HepG2 (cell line): ENCODE measurements around the gene LYPD6B. TPM values are rescaled to one million over a fixed set of nuclear protein-coding genes. Genes with fewer than 3 reads are reported as not detected.

Experiments
- ATAC-seq: fragments of 200-7000 bp; cut with Tn5 transposase; 3 replicates; pipeline ENCODE4 v1.9.1; 2020; ENCODE audit warnings: mild to moderate bottlenecking, moderate library complexity
- BruUV-seq: library from RNA; stranded (reverse); fragments of 400-500 nt; replicated peaks from 2 replicates; lab custom pipeline; 2021; lab: Mats Ljungman, UMichigan
- CTCF ChIA-PET: fragments of 300-600 bp; formaldehyde crosslinking; extraction: SDS; loops from one replicate; lab custom pipeline; 2021; ENCODE audit warnings: low total read pairs, inconsistent platforms, low intra/inter-chr PET ratio; lab: Yijun Ruan, JAX
- POLR2A ChIA-PET: fragments of 350-600 bp; sonication (Branson Sonifier 250); formaldehyde crosslinking; loops from one replicate; lab custom pipeline; 2020; ENCODE audit warnings: antibody characterized with exemption, inconsistent platforms; lab: Yijun Ruan, JAX
- DNase-seq: peaks from one replicate; pipeline ENCODE4 v3.0.0-alpha.2; 2015; ENCODE audit warnings: low spot score
- FAIRE-seq: peaks from 3 replicates; lab custom pipeline; 2011; peaks lifted over from hg19 to GRCh38; lab: Jason Lieb, UNC
- H2AFZ ChIP-seq: one replicate; pipeline ENCODE4 v1.6.1; 2011; ENCODE audit warnings: low read length, inconsistent platforms
- H3K27ac ChIP-seq: fragments of 300-600 bp; 3 replicates; pipeline ENCODE4 v1.8.0; 2011; ENCODE audit warnings: mixed run types, mild to moderate bottlenecking, mixed read lengths, low read length, inconsistent platforms; ENCODE audit not compliant: insufficient read depth; ENCODE audit errors: extremely low read length
- H3K27me3 ChIP-seq, 2 experiments: fragments of 200-600 bp in 1 of 2; 2 replicates in 1 of 2; 3 replicates in 1 of 2; pipeline versions ENCODE4 v1.6.0 to v1.8.0; 2011; ENCODE audit warnings: low read length in 2 of 2, mild to moderate bottlenecking in 2 of 2, moderate library complexity in 2 of 2, inconsistent platforms in 1 of 2; ENCODE audit not compliant: insufficient read depth in 2 of 2, control insufficient read depth in 1 of 2
- H3K36me3 ChIP-seq, 2 experiments: fragments of 200-600 bp in 1 of 2; replicated peaks in 1 of 2; 2 replicates in 1 of 2; 3 replicates in 1 of 2; pipeline versions ENCODE4 v1.5.1 to v1.8.0; 2011; ENCODE audit warnings: low read length in 2 of 2, inconsistent platforms in 1 of 2; ENCODE audit not compliant: insufficient read depth in 2 of 2, control insufficient read depth in 1 of 2
- H3K4me1 ChIP-seq: 2 replicates; pipeline ENCODE4 v1.5.1; 2012; ENCODE audit warnings: low read length, inconsistent platforms; ENCODE audit not compliant: insufficient read depth
- H3K4me2 ChIP-seq: 2 replicates; pipeline ENCODE4 v1.6.0; 2011; ENCODE audit warnings: low read depth, low read length, inconsistent platforms
- H3K4me3 ChIP-seq, 3 experiments: fragments of 200-600 bp in 1 of 3; sonication (generic), shearing (Covaris generic) in 1 of 3; replicated peaks in 1 of 3; 2 replicates each; pipeline ENCODE4 v1.5.1; 2011 to 2016; ENCODE audit warnings: low read length in 3 of 3, inconsistent platforms in 2 of 3, low read depth in 2 of 3, mild to moderate bottlenecking in 2 of 3, control low read depth in 1 of 3, mixed read lengths in 1 of 3; ENCODE audit not compliant: insufficient read depth in 1 of 3
- H3K79me2 ChIP-seq: one replicate; pipeline ENCODE4 v1.6.1; 2011; ENCODE audit warnings: low read length, inconsistent platforms; ENCODE audit not compliant: insufficient read depth
- H3K9ac ChIP-seq: 2 replicates; pipeline ENCODE4 v1.6.0; 2011; ENCODE audit warnings: mild to moderate bottlenecking, low read depth, low read length, inconsistent platforms; ENCODE audit not compliant: insufficient read depth
- H3K9me3 ChIP-seq: 2 replicates; pipeline ENCODE4 v1.5.1; 2012; ENCODE audit warnings: mild to moderate bottlenecking, low read length
- H4K20me1 ChIP-seq: 2 replicates; pipeline ENCODE4 v1.6.0; 2011; ENCODE audit warnings: inconsistent platforms, mild to moderate bottlenecking, low read length, moderate library complexity; ENCODE audit not compliant: insufficient read depth
- ATF7-NPFF ChIP-seq: sonication (generic); formaldehyde crosslinking; IDR thresholded peaks from 2 replicates; pipeline ENCODE4 v1.8.1; 2023; ENCODE audit warnings: mild to moderate bottlenecking, low read depth, missing genetic modification reagents, moderate library complexity
- DNMT3B ChIP-seq: conservative IDR thresholded peaks from 2 replicates; pipeline ENCODE4 v1.6.1; 2016; ENCODE audit warnings: missing biosample characterization, control low read depth
- HNRNPLL ChIP-seq: fragments of 200-400 bp; formaldehyde crosslinking; IDR thresholded peaks from 2 replicates; pipeline ENCODE4 v1.6.1; 2017; ENCODE audit warnings: mild to moderate bottlenecking, low read depth, low read length; ENCODE audit not compliant: poor library complexity, severe bottlenecking
- MBNL3 ChIP-seq: fragments of 250-450 bp; sonication (Bioruptor Pico); conservative IDR thresholded peaks from 2 replicates; pipeline ENCODE4 v1.8.0; 2022; ENCODE audit warnings: mild to moderate bottlenecking, inconsistent platforms
- NFRKB ChIP-seq: fragments of 450-650 bp; IDR thresholded peaks from 2 replicates; pipeline ENCODE4 v1.6.1; 2017
- PHF21A ChIP-seq: sonication (generic); formaldehyde crosslinking; IDR thresholded peaks from 2 replicates; pipeline ENCODE4 v1.5.0; 2020; ENCODE audit warnings: mild to moderate bottlenecking, missing genetic modification reagents
- SIX4 ChIP-seq: sonication (generic); formaldehyde crosslinking; IDR thresholded peaks from 2 replicates; pipeline ENCODE4 v1.4.0; 2020; ENCODE audit warnings: missing genetic modification reagents
- SNAI1 ChIP-seq: sonication (generic); formaldehyde crosslinking; IDR thresholded peaks from 2 replicates; pipeline ENCODE4 v1.5.0; 2020; ENCODE audit warnings: mild to moderate bottlenecking, missing genetic modification reagents, borderline replicate concordance
- TMF1 ChIP-seq: sonication (generic); formaldehyde crosslinking; IDR thresholded peaks from 2 replicates; pipeline ENCODE4 v1.8.1; 2022; ENCODE audit warnings: low read depth, missing genetic modification reagents
- ZBTB21 ChIP-seq: sonication (generic); formaldehyde crosslinking; IDR thresholded peaks from 2 replicates; pipeline ENCODE4 v1.4.0; 2020; ENCODE audit warnings: missing genetic modification reagents
- ZFP36L1 ChIP-seq: sonication (generic); formaldehyde crosslinking; IDR thresholded peaks from 2 replicates; pipeline ENCODE4 v1.8.0; 2022; ENCODE audit warnings: mild to moderate bottlenecking, missing genetic modification reagents, moderate library complexity
- ZFP36L2 ChIP-seq: sonication (generic); formaldehyde crosslinking; IDR thresholded peaks from 2 replicates; pipeline ENCODE4 v1.4.0; 2020; ENCODE audit warnings: missing genetic modification reagents
- ZNF124 ChIP-seq: sonication (generic); formaldehyde crosslinking; IDR thresholded peaks from 2 replicates; pipeline ENCODE4 v1.4.0; 2020; ENCODE audit warnings: missing genetic modification reagents
- ZNF232 ChIP-seq: sonication (generic); formaldehyde crosslinking; IDR thresholded peaks from 2 replicates; pipeline ENCODE4 v1.4.0; 2020; ENCODE audit warnings: missing genetic modification reagents, borderline replicate concordance
- ZNF550 ChIP-seq: sonication (generic); formaldehyde crosslinking; IDR thresholded peaks from 2 replicates; pipeline ENCODE4 v1.4.0; 2020; ENCODE audit warnings: mild to moderate bottlenecking, missing genetic modification reagents, borderline replicate concordance
- ZNF629 ChIP-seq: sonication (generic); formaldehyde crosslinking; conservative IDR thresholded peaks from 2 replicates; pipeline ENCODE4 v1.5.0; 2020; ENCODE audit warnings: missing genetic modification reagents
- WGBS: methylation state at CpG from one replicate; pipeline ENCODE4 v1.1.6; 2017; ENCODE audit warnings: low lambda C conversion rate; 5-methylcytosine and 5-hydroxymethylcytosine counted together
- in situ Hi-C: cut with HindIII; loops from 2 replicates; pipeline ENCODE4 v1.10.0; 2017; ENCODE audit warnings: low pct_unique_long_range_greater_than_20kb; ENCODE audit not compliant: extremely low pct_ligation_motif_present
- intact Hi-C: fragments of 100-400 bp; cut with micrococcal nuclease; formaldehyde crosslinking; loops from one replicate; pipeline ENCODE4 v1.10.0; 2022; ENCODE audit not compliant: unreplicated experiment
- polyA plus RNA-seq, 8 experiments: library from polyadenylated mRNA; depleted of rRNA in 3 of 8; stranded (reverse) in 7 of 8; unstranded in 1 of 8; fragments of >200 nt; fragmentation: Illumina TruSeq in 4 of 8; extraction: Trizol in 4 of 8; gene quantifications; 2 replicates each; pipeline versions ENCODE4 v1.2.1 to v1.2.3, GENCODE V29; 2011 to 2016; ENCODE audit warnings: low read depth in 4 of 8, missing spikeins in 1 of 8, mixed read lengths in 1 of 8; ENCODE audit not compliant: insufficient read depth in 1 of 8
- total RNA-seq, 5 experiments: library from RNA; depleted of rRNA; stranded (reverse); fragments of >200 nt; fragmentation: Illumina TruSeq; extraction: Trizol; gene quantifications; 2 replicates each; pipeline ENCODE4 v1.2.3, GENCODE V29; 2016; ENCODE audit warnings: low read depth in 1 of 5
- TF ChIP-seq, protein P1 (sequence below): IDR thresholded peaks from 2 replicates; pipeline ENCODE4 v1.6.1; 2016; ENCODE audit warnings: missing compliant biosample characterization, missing genetic modification reagents, borderline replicate concordance
- TF ChIP-seq, protein P2 (sequence below): sonication (generic); formaldehyde crosslinking; IDR thresholded peaks from 2 replicates; pipeline ENCODE4 v1.4.0; 2020; ENCODE audit warnings: missing genetic modification reagents

Gene LYPD6B
- total and polyA plus RNA-seq, 2 of the 13 experiments (the other 11 are each of a cell fraction or from before 2014, with no cell fraction given): not detected

DNA sequence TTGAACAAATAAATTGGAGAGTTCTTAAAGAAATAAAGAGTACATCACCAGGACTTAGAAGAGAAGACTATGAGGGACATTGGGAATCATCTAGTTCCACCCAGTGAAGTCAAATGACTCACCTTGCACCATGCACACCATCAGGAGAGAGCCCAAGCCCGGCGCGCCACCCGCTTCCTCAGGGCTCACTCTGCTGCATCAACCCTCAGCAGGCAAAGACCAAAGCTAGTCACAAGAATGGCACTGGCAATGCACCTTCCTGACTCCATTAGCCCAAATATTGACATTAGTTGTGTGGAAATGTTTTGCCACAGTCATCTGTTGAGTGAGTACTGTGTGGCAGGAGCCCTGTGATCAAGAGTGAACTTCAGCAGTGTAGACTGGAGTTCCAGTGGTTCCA is 7.1 kb upstream of the LYPD6B start (continued):
- TF ChIP-seq ZFP36L2 (CRISPR knock-in tag) (no peak), ZFP36L1 (CRISPR knock-in tag) (no peak)

DNA sequence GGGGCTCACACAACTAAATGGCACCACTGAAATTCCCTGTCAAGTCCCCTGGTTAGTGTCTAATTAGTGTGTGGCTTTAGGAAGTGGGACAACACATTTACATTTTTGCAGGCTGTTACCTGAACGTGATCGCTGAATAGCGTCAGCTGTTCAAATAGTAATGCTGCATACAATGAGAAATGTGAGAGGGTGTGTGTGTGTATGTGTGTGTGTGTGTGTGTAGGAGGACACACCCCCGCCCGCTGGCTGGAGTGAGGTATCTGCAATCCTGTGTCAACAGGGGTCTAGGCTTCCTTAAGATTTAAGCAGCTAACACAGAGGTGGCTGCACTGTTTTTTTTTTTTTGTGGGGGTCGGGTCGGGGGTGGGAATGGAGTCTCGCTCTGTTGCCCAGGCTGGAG is 4.8 kb upstream of the LYPD6B start:
- FAIRE-seq (no peak), ATAC-seq (no peak), DNase-seq (no peak)
- in situ Hi-C loops (no loop called here), intact Hi-C loops (no loop called here)
- Histone ChIP-seq H2AFZ (no peak overlapping the region), H3K4me2 (no peak overlapping the region), H3K36me3 (no peaks in the 10 kb centered on the region), H3K27me3 (peaks cover 1 to 35% of the 10 kb centered on the region in 2 experiments; a peak in 3 of 5 replicates), H4K20me1 (no peaks in the 10 kb centered on the region), H3K4me1 (peaks cover 6% of the 10 kb centered on the region; the same call in 1 of the 2 replicates), H3K9ac (no peak overlapping the region), H3K27ac (no peak overlapping the region), H3K79me2 (no peaks in the 10 kb centered on the region), H3K4me3 (no peak overlapping the region), H3K9me3 (no peaks in the 10 kb centered on the region)
- 6% methylated on average over 8 of the region's 8 CpGs for WGBS
- no TSS peak for BruUV-seq
- TF ChIP-seq, protein P1, sequence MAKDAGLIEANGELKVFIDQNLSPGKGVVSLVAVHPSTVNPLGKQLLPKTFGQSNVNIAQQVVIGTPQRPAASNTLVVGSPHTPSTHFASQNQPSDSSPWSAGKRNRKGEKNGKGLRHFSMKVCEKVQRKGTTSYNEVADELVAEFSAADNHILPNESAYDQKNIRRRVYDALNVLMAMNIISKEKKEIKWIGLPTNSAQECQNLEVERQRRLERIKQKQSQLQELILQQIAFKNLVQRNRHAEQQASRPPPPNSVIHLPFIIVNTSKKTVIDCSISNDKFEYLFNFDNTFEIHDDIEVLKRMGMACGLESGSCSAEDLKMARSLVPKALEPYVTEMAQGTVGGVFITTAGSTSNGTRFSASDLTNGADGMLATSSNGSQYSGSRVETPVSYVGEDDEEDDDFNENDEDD (CRISPR knock-in tag): no peak
- no peak for TF ChIP-seq TMF1 (CRISPR knock-in tag)
- no peak for TF ChIP-seq NFRKB
- TF ChIP-seq, protein P2, sequence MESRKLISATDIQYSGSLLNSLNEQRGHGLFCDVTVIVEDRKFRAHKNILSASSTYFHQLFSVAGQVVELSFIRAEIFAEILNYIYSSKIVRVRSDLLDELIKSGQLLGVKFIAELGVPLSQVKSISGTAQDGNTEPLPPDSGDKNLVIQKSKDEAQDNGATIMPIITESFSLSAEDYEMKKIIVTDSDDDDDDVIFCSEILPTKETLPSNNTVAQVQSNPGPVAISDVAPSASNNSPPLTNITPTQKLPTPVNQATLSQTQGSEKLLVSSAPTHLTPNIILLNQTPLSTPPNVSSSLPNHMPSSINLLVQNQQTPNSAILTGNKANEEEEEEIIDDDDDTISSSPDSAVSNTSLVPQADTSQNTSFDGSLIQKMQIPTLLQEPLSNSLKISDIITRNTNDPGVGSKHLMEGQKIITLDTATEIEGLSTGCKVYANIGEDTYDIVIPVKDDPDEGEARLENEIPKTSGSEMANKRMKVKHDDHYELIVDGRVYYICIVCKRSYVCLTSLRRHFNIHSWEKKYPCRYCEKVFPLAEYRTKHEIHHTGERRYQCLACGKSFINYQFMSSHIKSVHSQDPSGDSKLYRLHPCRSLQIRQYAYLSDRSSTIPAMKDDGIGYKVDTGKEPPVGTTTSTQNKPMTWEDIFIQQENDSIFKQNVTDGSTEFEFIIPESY (CRISPR knock-in tag): no peak
- no peak for TF ChIP-seq ZNF629
- TF ChIP-seq ATF7-NPFF (CRISPR knock-in tag): no peak
- no peak for TF ChIP-seq ZBTB21
- TF ChIP-seq ZNF124 (CRISPR knock-in tag): no peak
- no peak for TF ChIP-seq ZNF232 (CRISPR knock-in tag)
- TF ChIP-seq SIX4: no peak
- TF ChIP-seq SNAI1 (CRISPR knock-in tag): no peak
- no peak for TF ChIP-seq ZNF550 (CRISPR knock-in tag)
- TF ChIP-seq DNMT3B (CRISPR knock-in tag): no peak
- TF ChIP-seq MBNL3 (CRISPR knock-in tag): no peak
- TF ChIP-seq HNRNPLL: no peak
- TF ChIP-seq PHF21A (CRISPR knock-in tag): no peak
- POLR2A ChIA-PET: no interaction called here
- CTCF ChIA-PET: no interaction called here
